ENCODE measurements around the gene VPS26A.

VPS26A gene

DNA sequence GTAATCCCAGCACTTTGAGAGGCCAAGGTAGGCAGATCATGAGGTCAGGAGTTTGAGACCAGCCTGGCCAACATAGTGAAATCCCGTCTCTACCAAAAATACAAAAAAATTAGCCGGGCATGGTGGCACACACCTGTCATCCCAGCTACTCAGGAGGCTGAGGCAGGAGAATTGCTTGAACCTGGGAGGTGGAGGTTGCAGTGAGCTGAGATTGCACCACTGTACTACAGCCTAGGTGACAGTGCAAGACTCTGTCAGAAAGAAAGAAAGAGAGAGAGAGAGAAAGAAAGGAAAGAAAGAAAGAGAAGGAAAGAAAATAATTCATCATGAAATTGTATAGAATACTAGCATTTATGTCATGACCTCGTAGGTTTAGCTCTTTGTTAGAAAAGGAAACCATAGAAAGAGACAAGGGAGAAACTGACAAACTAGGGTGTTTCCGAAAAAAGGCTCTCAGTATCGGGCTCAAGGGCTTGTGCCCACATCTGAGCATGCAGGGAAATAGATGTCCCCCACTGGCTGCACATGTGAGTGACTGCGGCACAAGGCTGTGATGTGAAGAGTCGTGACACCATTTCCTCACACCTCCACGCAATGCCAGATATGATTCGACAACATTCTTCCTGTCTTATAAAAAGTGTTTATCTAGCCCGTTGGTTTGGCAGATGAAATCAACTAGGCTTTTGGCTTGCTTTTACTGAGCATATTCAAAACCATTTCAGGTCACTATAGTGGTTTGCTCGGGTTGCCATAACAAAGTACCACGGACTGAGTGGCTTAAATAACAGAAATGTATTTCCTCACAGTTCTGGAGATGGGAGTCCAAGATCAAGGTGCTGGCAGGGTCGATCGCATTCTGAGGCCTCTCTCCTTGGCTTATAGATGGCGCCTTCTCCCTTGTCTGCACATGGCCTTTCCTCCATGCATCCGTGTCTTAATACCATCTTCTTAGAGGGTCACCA lies 34.1 kb upstream of the VPS26A start:
- Histone ChIP-seq H3K4me3 (ENCODE audit: low read length in 2 of 2) (peak overlapping the region; percentile 10 to 83), H3K9ac (ENCODE audit: low read depth in 1 of 2, low read length in 2 of 2) (peak overlapping the region; percentile 36 to 44), H3K27me3 (ENCODE audit: control insufficient read depth in 2 of 2, insufficient read depth in 2 of 2, low read length in 2 of 2) (peaks cover 0 to 2% of the 10 kb centered on the region in 2 donors), H3K36me3 (ENCODE audit: control insufficient read depth in 2 of 2, insufficient read depth in 2 of 2, low read length in 2 of 2) (no peaks in the 10 kb centered on the region), H3K9me3 (ENCODE audit: control insufficient read depth in 2 of 2, low read length in 2 of 2) (no peaks in the 10 kb centered on the region), H3K27ac (ENCODE audit: low read depth in 2 of 2, low read length in 2 of 2) (peak overlapping the region; percentile 87 to 88), H3K4me1 (ENCODE audit: control insufficient read depth in 2 of 2, insufficient read depth in 2 of 2, low read length in 2 of 2) (peaks cover 3 to 6% of the 10 kb centered on the region in 2 donors)

DNA sequence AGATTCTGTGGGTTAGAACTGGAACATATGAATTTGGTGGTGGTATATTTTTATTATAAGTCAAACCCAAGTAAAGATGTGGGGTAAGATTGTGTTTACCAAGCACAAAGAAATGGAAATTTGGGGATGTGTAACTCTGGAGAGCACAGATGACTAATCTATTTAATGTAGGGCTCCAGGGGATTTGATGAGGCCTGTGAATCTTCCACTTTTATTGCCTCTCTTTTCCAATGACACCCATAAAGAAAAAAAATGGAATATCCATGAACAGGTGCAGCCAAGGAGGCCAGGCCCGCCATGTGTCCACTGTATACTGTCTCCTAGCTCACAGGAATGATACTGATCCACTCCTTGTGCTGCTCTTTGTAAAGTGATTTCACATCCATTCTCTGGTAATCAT lies 33.3 kb upstream of the VPS26A start:
- peak overlapping the region in 1 of 2 donors; percentile 66 for H3K4me3 ChIP-seq (ENCODE audit: low read length in 2 of 2)
- H3K9me3 ChIP-seq (ENCODE audit: control insufficient read depth in 2 of 2, low read length in 2 of 2) = no peaks in the 10 kb centered on the region
- peaks cover 3 to 6% of the 10 kb centered on the region in 2 donors for H3K4me1 ChIP-seq (ENCODE audit: control insufficient read depth in 2 of 2, insufficient read depth in 2 of 2, low read length in 2 of 2)
- H3K9ac ChIP-seq (ENCODE audit: low read depth in 1 of 2, low read length in 2 of 2) = peak overlapping the region; percentile 36 to 52
- peak overlapping the region; percentile 87 to 88 for H3K27ac ChIP-seq (ENCODE audit: low read depth in 2 of 2, low read length in 2 of 2)
- H3K27me3 ChIP-seq (ENCODE audit: control insufficient read depth in 2 of 2, insufficient read depth in 2 of 2, low read length in 2 of 2) = peaks cover 0 to 2% of the 10 kb centered on the region in 2 donors
- H3K36me3 ChIP-seq (ENCODE audit: control insufficient read depth in 2 of 2, insufficient read depth in 2 of 2, low read length in 2 of 2) = no peaks in the 10 kb centered on the region

DNA sequence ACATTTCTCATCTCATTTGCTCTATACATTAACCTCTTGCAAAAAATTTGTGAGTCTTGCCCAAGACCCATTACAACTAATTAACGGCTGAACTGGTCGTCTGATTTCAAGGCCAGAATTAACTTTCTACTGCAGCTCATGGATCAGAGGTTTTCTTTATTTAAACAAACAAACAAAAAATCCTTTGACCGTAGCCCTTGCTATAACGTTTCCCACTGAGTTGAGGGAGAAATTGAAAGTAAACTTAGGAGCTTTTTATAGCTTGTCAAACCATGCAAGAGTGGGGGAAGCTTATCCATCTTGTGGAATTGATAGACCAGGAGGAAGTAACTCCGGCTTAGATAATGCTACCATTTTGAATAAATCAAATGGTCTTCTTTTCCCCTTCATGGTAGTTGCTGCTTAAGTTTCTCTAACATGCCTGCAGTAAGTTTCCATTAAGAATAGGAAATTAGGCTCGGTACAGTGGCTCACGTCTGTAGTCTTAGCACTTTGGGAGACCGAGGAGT lies 32.8 kb upstream of the VPS26A start:
- Histone ChIP-seq H3K4me1 (ENCODE audit: control insufficient read depth in 2 of 2, insufficient read depth in 2 of 2, low read length in 2 of 2) (peaks cover under 1 to 2% of the 10 kb centered on the region in 2 donors), H3K27me3 (ENCODE audit: control insufficient read depth in 2 of 2, insufficient read depth in 2 of 2, low read length in 2 of 2) (peaks cover 0 to 2% of the 10 kb centered on the region in 2 donors), H3K27ac (ENCODE audit: low read depth in 2 of 2, low read length in 2 of 2) (peak overlapping the region; percentile 87 to 88), H3K36me3 (ENCODE audit: control insufficient read depth in 2 of 2, insufficient read depth in 2 of 2, low read length in 2 of 2) (no peaks in the 10 kb centered on the region), H3K4me3 (ENCODE audit: low read length in 2 of 2) (peak overlapping the region in 1 of 2 donors; percentile 66), H3K9ac (ENCODE audit: low read depth in 1 of 2, low read length in 2 of 2) (no peak overlapping the region), H3K9me3 (ENCODE audit: control insufficient read depth in 2 of 2, low read length in 2 of 2) (no peaks in the 10 kb centered on the region)

DNA sequence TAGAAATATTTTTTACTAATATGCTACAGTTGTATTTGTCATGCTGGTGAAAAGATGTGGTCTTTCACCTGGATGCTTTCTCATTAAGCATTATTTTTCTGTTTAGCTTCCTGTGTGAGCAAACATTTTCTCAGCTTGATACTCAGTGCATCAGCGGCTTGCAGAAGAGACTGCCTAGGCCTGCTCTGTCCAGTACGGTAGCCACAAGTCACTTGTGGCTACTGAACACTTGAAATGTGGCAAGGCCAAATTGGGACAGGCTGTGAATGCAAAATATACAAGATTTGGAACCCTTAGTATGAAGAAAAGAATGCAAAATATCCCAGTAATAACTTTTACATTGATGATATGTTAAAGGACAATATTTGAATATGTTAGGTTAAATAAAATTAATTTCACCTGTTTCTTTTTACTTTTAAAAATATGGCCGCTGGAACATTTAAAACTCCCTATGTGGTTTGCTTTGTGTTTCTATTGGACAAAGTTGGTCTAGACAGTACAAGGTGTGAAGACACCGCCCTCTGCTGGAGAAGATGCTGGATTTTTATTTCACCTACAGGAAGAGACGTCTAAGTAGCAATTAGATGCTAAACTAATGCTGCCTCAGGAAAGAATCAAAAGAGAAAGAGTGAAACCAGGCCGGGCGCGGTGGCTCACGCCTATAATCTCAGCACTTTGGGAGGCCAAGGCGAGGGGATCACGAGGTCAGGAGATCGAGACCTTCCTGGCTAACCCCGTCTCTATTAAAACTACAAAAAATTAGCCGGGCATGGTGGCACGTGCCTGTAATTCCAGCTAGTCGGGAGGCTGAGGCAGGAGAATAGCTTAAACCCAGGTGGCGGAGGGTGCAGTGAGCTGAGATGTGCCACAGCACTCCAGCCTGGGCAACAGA lies 30.8 kb upstream of the VPS26A start:
- peak overlapping the region in 1 of 2 donors; percentile 39 for H3K27ac ChIP-seq (ENCODE audit: low read depth in 2 of 2, low read length in 2 of 2)
- no peak overlapping the region for H3K9ac ChIP-seq (ENCODE audit: low read depth in 1 of 2, low read length in 2 of 2)
- no peaks in the 10 kb centered on the region for H3K9me3 ChIP-seq (ENCODE audit: control insufficient read depth in 2 of 2, low read length in 2 of 2)
- no peaks in the 10 kb centered on the region for H3K36me3 ChIP-seq (ENCODE audit: control insufficient read depth in 2 of 2, insufficient read depth in 2 of 2, low read length in 2 of 2)
- H3K27me3 ChIP-seq (ENCODE audit: control insufficient read depth in 2 of 2, insufficient read depth in 2 of 2, low read length in 2 of 2) = no peaks in the 10 kb centered on the region
- H3K4me3 ChIP-seq (ENCODE audit: low read length in 2 of 2) = no peak overlapping the region
- no peaks in the 10 kb centered on the region for H3K4me1 ChIP-seq (ENCODE audit: control insufficient read depth in 2 of 2, insufficient read depth in 2 of 2, low read length in 2 of 2)

DNA sequence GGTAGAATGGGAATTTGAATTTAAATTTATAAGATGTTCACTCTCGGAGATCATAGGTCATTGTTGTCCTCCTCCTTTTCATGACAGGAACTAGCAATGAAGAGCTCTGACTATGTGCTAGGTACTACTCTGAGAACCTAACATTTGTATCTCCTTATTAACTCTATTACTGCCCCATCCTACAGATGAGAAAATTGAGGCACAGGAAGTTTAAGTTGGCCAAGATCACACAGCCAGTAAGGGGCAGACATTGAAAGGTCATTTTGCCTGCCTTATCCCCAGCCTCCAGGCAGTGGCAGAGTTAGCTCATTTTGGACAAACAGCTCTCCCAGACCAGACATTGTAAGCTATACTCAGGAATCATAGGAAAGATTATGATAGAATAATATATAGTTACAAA lies 30.0 kb upstream of the VPS26A start:
- no peaks in the 10 kb centered on the region for H3K27me3 ChIP-seq (ENCODE audit: control insufficient read depth in 2 of 2, insufficient read depth in 2 of 2, low read length in 2 of 2)

DNA sequence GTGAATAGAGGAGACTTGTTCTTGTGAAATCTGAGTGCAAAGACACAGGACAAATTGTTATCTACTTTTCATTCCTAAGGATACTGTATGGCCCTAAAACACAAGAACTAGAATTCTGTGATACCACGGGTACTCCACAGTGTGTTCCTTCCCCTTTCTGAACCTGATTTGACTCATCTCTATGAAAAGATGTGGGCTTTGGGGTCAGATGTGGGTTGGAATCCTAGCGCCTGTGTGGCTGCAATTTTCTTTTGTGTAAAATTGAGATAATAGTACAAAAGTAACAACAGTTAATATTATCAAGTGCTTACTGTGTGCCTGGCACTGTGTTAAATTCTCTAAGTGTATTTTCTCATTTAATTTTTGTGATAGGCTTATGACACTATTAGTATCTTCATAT lies 27.9 kb upstream of the VPS26A start:
- no peaks in the 10 kb centered on the region for H3K27me3 ChIP-seq (ENCODE audit: control insufficient read depth in 2 of 2, insufficient read depth in 2 of 2, low read length in 2 of 2)
- H3K9me3 ChIP-seq (ENCODE audit: control insufficient read depth in 2 of 2, low read length in 2 of 2) = no peaks in the 10 kb centered on the region
- H3K27ac ChIP-seq (ENCODE audit: low read depth in 2 of 2, low read length in 2 of 2) = no peak overlapping the region
- no peaks in the 10 kb centered on the region for H3K4me1 ChIP-seq (ENCODE audit: control insufficient read depth in 2 of 2, insufficient read depth in 2 of 2, low read length in 2 of 2)
- no peak overlapping the region for H3K9ac ChIP-seq (ENCODE audit: low read depth in 1 of 2, low read length in 2 of 2)
- no peak overlapping the region for H3K4me3 ChIP-seq (ENCODE audit: low read length in 2 of 2)
- no peaks in the 10 kb centered on the region for H3K36me3 ChIP-seq (ENCODE audit: control insufficient read depth in 2 of 2, insufficient read depth in 2 of 2, low read length in 2 of 2)

More for the DNA sequence above, 30.0 kb upstream of the VPS26A start:
- Histone ChIP-seq H3K4me3 (ENCODE audit: low read length in 2 of 2) (no peak overlapping the region), H3K36me3 (ENCODE audit: control insufficient read depth in 2 of 2, insufficient read depth in 2 of 2, low read length in 2 of 2) (no peaks in the 10 kb centered on the region), H3K9me3 (ENCODE audit: control insufficient read depth in 2 of 2, low read length in 2 of 2) (no peaks in the 10 kb centered on the region), H3K27ac (ENCODE audit: low read depth in 2 of 2, low read length in 2 of 2) (no peak overlapping the region), H3K9ac (ENCODE audit: low read depth in 1 of 2, low read length in 2 of 2) (no peak overlapping the region), H3K4me1 (ENCODE audit: control insufficient read depth in 2 of 2, insufficient read depth in 2 of 2, low read length in 2 of 2) (no peaks in the 10 kb centered on the region)

DNA sequence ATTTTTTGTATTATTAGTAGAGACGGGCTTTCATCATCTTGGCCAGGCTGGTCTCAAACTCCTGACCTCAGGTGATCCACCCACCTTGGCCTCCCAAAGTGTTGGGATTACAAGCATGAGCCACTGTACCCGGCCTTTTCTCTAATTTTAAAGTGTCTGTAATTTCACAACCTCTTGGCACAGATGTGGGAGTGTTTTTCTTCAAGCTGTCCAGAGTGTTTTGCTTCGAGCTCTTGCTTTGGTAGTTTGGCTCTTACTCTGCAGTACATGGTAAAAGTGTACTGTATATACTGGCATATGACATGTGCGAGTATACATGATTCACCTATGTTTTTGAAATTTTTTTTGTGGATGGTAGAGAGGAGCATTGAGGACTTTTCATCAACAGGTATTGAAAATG lies 26.2 kb upstream of the VPS26A start:
- H3K4me1 ChIP-seq (ENCODE audit: control insufficient read depth in 2 of 2, insufficient read depth in 2 of 2, low read length in 2 of 2) = no peaks in the 10 kb centered on the region
- no peaks in the 10 kb centered on the region for H3K9me3 ChIP-seq (ENCODE audit: control insufficient read depth in 2 of 2, low read length in 2 of 2)
- no peaks in the 10 kb centered on the region for H3K36me3 ChIP-seq (ENCODE audit: control insufficient read depth in 2 of 2, insufficient read depth in 2 of 2, low read length in 2 of 2)
- no peak overlapping the region for H3K4me3 ChIP-seq (ENCODE audit: low read length in 2 of 2)
- H3K27ac ChIP-seq (ENCODE audit: low read depth in 2 of 2, low read length in 2 of 2) = no peak overlapping the region
- no peak overlapping the region for H3K9ac ChIP-seq (ENCODE audit: low read depth in 1 of 2, low read length in 2 of 2)
- no peaks in the 10 kb centered on the region for H3K27me3 ChIP-seq (ENCODE audit: control insufficient read depth in 2 of 2, insufficient read depth in 2 of 2, low read length in 2 of 2)

DNA sequence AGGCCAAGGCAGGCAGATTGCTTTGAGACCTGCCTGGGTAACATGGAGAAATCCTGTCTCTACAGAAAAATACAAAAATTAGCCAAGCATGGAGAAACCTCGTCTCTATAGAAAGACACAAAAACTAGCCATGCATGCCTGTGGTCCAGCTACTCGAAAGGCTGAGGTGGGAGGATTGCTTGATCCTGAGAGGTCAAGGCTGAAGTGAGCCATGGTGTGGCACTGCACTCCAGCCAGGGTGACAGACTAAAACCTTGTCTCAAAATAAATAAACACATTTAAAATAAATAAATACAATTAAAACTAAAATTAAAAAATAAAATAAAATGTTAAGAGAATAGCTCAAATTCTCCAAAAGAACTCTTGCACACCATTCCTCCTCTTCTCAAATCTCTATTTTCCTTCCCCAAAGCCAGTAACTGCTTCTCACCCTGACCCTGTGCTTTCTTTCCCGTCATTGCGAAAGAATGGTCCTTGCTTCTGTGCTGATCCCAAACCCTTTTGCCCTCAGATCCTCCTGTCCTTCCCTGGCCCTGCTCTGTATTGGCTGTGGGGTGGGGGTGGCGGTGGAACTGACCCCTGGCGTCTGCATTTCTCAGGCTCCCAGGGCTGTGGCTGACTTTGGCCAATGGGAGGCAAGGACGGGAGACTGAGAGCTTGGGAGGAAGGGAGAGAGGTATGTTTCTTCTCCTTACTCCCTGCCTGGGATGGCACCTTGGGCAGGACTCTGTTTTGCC lies 23.7 kb upstream of the VPS26A start:
- Histone ChIP-seq H3K4me1 (ENCODE audit: control insufficient read depth in 2 of 2, insufficient read depth in 2 of 2, low read length in 2 of 2) (no peaks in the 10 kb centered on the region), H3K9me3 (ENCODE audit: control insufficient read depth in 2 of 2, low read length in 2 of 2) (no peaks in the 10 kb centered on the region), H3K9ac (ENCODE audit: low read depth in 1 of 2, low read length in 2 of 2) (no peak overlapping the region), H3K36me3 (ENCODE audit: control insufficient read depth in 2 of 2, insufficient read depth in 2 of 2, low read length in 2 of 2) (no peaks in the 10 kb centered on the region), H3K4me3 (ENCODE audit: low read length in 2 of 2) (no peak overlapping the region), H3K27me3 (ENCODE audit: control insufficient read depth in 2 of 2, insufficient read depth in 2 of 2, low read length in 2 of 2) (no peaks in the 10 kb centered on the region), H3K27ac (ENCODE audit: low read depth in 2 of 2, low read length in 2 of 2) (no peak overlapping the region)

DNA sequence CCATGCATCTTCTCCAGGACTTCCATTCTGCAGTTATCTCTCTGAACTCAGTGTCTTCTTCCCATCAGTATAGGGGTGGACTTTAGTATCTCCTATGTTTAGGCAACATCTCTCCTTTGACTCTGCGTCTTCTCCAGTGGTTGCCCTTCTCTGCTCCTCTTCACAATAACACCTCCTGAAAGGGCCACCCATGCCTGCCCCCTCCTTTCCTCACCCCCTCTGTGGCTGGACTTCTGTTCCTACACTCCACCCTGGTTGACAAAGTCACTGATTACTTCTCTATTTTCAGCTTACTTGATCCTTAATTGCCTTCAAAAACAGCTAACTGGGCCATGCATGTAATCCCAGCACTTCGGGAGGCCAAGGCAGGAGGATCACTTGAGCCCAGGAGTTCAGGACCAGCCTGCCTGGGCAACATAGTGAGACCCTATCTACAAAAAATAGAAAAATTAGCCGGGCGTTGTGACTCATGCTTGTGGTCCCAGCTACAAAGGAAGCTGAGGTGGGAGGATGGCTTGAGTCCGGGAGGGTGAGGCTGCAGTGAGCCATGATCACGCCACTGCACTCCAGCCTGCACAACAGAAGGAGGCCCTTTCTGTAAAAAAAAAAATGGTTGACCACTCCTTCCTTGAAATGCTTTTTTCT lies 22.4 kb upstream of the VPS26A start:
- Histone ChIP-seq H3K36me3 (ENCODE audit: control insufficient read depth in 2 of 2, insufficient read depth in 2 of 2, low read length in 2 of 2) (no peaks in the 10 kb centered on the region), H3K27me3 (ENCODE audit: control insufficient read depth in 2 of 2, insufficient read depth in 2 of 2, low read length in 2 of 2) (no peaks in the 10 kb centered on the region), H3K4me3 (ENCODE audit: low read length in 2 of 2) (no peak overlapping the region), H3K9me3 (ENCODE audit: control insufficient read depth in 2 of 2, low read length in 2 of 2) (no peaks in the 10 kb centered on the region), H3K4me1 (ENCODE audit: control insufficient read depth in 2 of 2, insufficient read depth in 2 of 2, low read length in 2 of 2) (no peaks in the 10 kb centered on the region), H3K9ac (ENCODE audit: low read depth in 1 of 2, low read length in 2 of 2) (no peak overlapping the region), H3K27ac (ENCODE audit: low read depth in 2 of 2, low read length in 2 of 2) (no peak overlapping the region)

All from mucosa of rectum (tissue), 2 donors.